HepG2 (cell line): ENCODE measurements around the gene DRAP1. TPM values are rescaled to one million over a fixed set of nuclear protein-coding genes. Genes with fewer than 3 reads are reported as not detected.

Experiments
- ATAC-seq: fragments of 200-7000 bp; cut with Tn5 transposase; 3 replicates; pipeline ENCODE4 v1.9.1; 2020; ENCODE audit warnings: mild to moderate bottlenecking, moderate library complexity
- BruUV-seq: library from RNA; stranded (reverse); fragments of 400-500 nt; replicated peaks from 2 replicates; lab custom pipeline; 2021; lab: Mats Ljungman, UMichigan
- CTCF ChIA-PET: fragments of 300-600 bp; formaldehyde crosslinking; extraction: SDS; loops from one replicate; lab custom pipeline; 2021; ENCODE audit warnings: low total read pairs, inconsistent platforms, low intra/inter-chr PET ratio; lab: Yijun Ruan, JAX
- POLR2A ChIA-PET: fragments of 350-600 bp; sonication (Branson Sonifier 250); formaldehyde crosslinking; loops from one replicate; lab custom pipeline; 2020; ENCODE audit warnings: antibody characterized with exemption, inconsistent platforms; lab: Yijun Ruan, JAX
- DNase-seq: peaks from one replicate; pipeline ENCODE4 v3.0.0-alpha.2; 2015; ENCODE audit warnings: low spot score
- FAIRE-seq: peaks from 3 replicates; lab custom pipeline; 2011; peaks lifted over from hg19 to GRCh38; lab: Jason Lieb, UNC
- H2AFZ ChIP-seq: one replicate; pipeline ENCODE4 v1.6.1; 2011; ENCODE audit warnings: low read length, inconsistent platforms
- H3K27ac ChIP-seq: fragments of 300-600 bp; 3 replicates; pipeline ENCODE4 v1.8.0; 2011; ENCODE audit warnings: mixed run types, mild to moderate bottlenecking, mixed read lengths, low read length, inconsistent platforms; ENCODE audit not compliant: insufficient read depth; ENCODE audit errors: extremely low read length
- H3K27me3 ChIP-seq, 2 experiments: fragments of 200-600 bp in 1 of 2; 2 replicates in 1 of 2; 3 replicates in 1 of 2; pipeline versions ENCODE4 v1.6.0 to v1.8.0; 2011; ENCODE audit warnings: low read length in 2 of 2, mild to moderate bottlenecking in 2 of 2, moderate library complexity in 2 of 2, inconsistent platforms in 1 of 2; ENCODE audit not compliant: insufficient read depth in 2 of 2, control insufficient read depth in 1 of 2
- H3K36me3 ChIP-seq, 2 experiments: fragments of 200-600 bp in 1 of 2; replicated peaks in 1 of 2; 2 replicates in 1 of 2; 3 replicates in 1 of 2; pipeline versions ENCODE4 v1.5.1 to v1.8.0; 2011; ENCODE audit warnings: low read length in 2 of 2, inconsistent platforms in 1 of 2; ENCODE audit not compliant: insufficient read depth in 2 of 2, control insufficient read depth in 1 of 2
- H3K4me1 ChIP-seq: 2 replicates; pipeline ENCODE4 v1.5.1; 2012; ENCODE audit warnings: low read length, inconsistent platforms; ENCODE audit not compliant: insufficient read depth
- H3K4me2 ChIP-seq: 2 replicates; pipeline ENCODE4 v1.6.0; 2011; ENCODE audit warnings: low read depth, low read length, inconsistent platforms
- H3K4me3 ChIP-seq, 3 experiments: fragments of 200-600 bp in 1 of 3; sonication (generic), shearing (Covaris generic) in 1 of 3; replicated peaks in 1 of 3; 2 replicates each; pipeline ENCODE4 v1.5.1; 2011 to 2016; ENCODE audit warnings: low read length in 3 of 3, inconsistent platforms in 2 of 3, low read depth in 2 of 3, mild to moderate bottlenecking in 2 of 3, control low read depth in 1 of 3, mixed read lengths in 1 of 3; ENCODE audit not compliant: insufficient read depth in 1 of 3
- H3K79me2 ChIP-seq: one replicate; pipeline ENCODE4 v1.6.1; 2011; ENCODE audit warnings: low read length, inconsistent platforms; ENCODE audit not compliant: insufficient read depth
- H3K9ac ChIP-seq: 2 replicates; pipeline ENCODE4 v1.6.0; 2011; ENCODE audit warnings: mild to moderate bottlenecking, low read depth, low read length, inconsistent platforms; ENCODE audit not compliant: insufficient read depth
- H3K9me3 ChIP-seq: 2 replicates; pipeline ENCODE4 v1.5.1; 2012; ENCODE audit warnings: mild to moderate bottlenecking, low read length
- H4K20me1 ChIP-seq: 2 replicates; pipeline ENCODE4 v1.6.0; 2011; ENCODE audit warnings: inconsistent platforms, mild to moderate bottlenecking, low read length, moderate library complexity; ENCODE audit not compliant: insufficient read depth
- BCL6 ChIP-seq: IDR thresholded peaks from 2 replicates; pipeline ENCODE4 v1.6.1; 2016; ENCODE audit warnings: missing genetic modification reagents, missing compliant biosample characterization
- CCAR2 ChIP-seq: fragments of 200-400 bp; formaldehyde crosslinking; optimal IDR thresholded peaks from 2 replicates; pipeline ENCODE3; 2018; ENCODE audit warnings: low read depth, mild to moderate bottlenecking, low read length, moderate library complexity
- CEBPZ ChIP-seq: IDR thresholded peaks from 2 replicates; pipeline ENCODE4 v1.6.1; 2012; ENCODE audit warnings: low read length, improper control_type of control experiment
- GZF1 ChIP-seq: sonication (generic); formaldehyde crosslinking; IDR thresholded peaks from 2 replicates; pipeline ENCODE4 v1.5.1; 2020; ENCODE audit warnings: mild to moderate bottlenecking, missing genetic modification reagents
- MLLT10 ChIP-seq: sonication (generic); formaldehyde crosslinking; IDR thresholded peaks from 2 replicates; pipeline ENCODE4 v1.4.0; 2020; ENCODE audit warnings: missing genetic modification reagents
- PHF8 ChIP-seq: sonication (generic); formaldehyde crosslinking; IDR thresholded peaks from 2 replicates; pipeline ENCODE4 v1.5.0; 2020; ENCODE audit warnings: missing genetic modification reagents
- PLRG1 ChIP-seq: fragments of 450-650 bp; conservative IDR thresholded peaks from 2 replicates; pipeline ENCODE4 v1.6.1; 2016
- TRAFD1 ChIP-seq: sonication (generic); formaldehyde crosslinking; IDR thresholded peaks from 2 replicates; pipeline ENCODE4 v1.5.1; 2020; ENCODE audit warnings: missing genetic modification reagents, mild to moderate bottlenecking, borderline replicate concordance
- ZNF136 ChIP-seq: sonication (generic); formaldehyde crosslinking; IDR thresholded peaks from 2 replicates; pipeline ENCODE4 v1.8.1; 2022; ENCODE audit warnings: low read depth, mild to moderate bottlenecking, moderate library complexity, missing genetic modification reagents
- ZNF362 ChIP-seq: sonication (generic); formaldehyde crosslinking; IDR thresholded peaks from 2 replicates; pipeline ENCODE4 v1.4.0; 2020; ENCODE audit warnings: missing genetic modification reagents, mild to moderate bottlenecking, borderline replicate concordance
- ZNF44 ChIP-seq: sonication (generic); formaldehyde crosslinking; IDR thresholded peaks from 2 replicates; pipeline ENCODE4 v1.5.1; 2020; ENCODE audit warnings: mild to moderate bottlenecking, missing genetic modification reagents
- ZNF496 ChIP-seq: sonication (generic); formaldehyde crosslinking; IDR thresholded peaks from 2 replicates; pipeline ENCODE4 v1.8.1; 2023; ENCODE audit warnings: mild to moderate bottlenecking, moderate library complexity, missing genetic modification reagents; ENCODE audit not compliant: insufficient replicate concordance
- WGBS: methylation state at CpG from one replicate; pipeline ENCODE4 v1.1.6; 2017; ENCODE audit warnings: low lambda C conversion rate; 5-methylcytosine and 5-hydroxymethylcytosine counted together
- in situ Hi-C: cut with HindIII; loops from 2 replicates; pipeline ENCODE4 v1.10.0; 2017; ENCODE audit warnings: low pct_unique_long_range_greater_than_20kb; ENCODE audit not compliant: extremely low pct_ligation_motif_present
- intact Hi-C: fragments of 100-400 bp; cut with micrococcal nuclease; formaldehyde crosslinking; loops from one replicate; pipeline ENCODE4 v1.10.0; 2022; ENCODE audit not compliant: unreplicated experiment
- polyA plus RNA-seq, 8 experiments: library from polyadenylated mRNA; depleted of rRNA in 3 of 8; stranded (reverse) in 7 of 8; unstranded in 1 of 8; fragments of >200 nt; fragmentation: Illumina TruSeq in 4 of 8; extraction: Trizol in 4 of 8; gene quantifications; 2 replicates each; pipeline versions ENCODE4 v1.2.1 to v1.2.3, GENCODE V29; 2011 to 2016; ENCODE audit warnings: low read depth in 4 of 8, missing spikeins in 1 of 8, mixed read lengths in 1 of 8; ENCODE audit not compliant: insufficient read depth in 1 of 8
- total RNA-seq, 5 experiments: library from RNA; depleted of rRNA; stranded (reverse); fragments of >200 nt; fragmentation: Illumina TruSeq; extraction: Trizol; gene quantifications; 2 replicates each; pipeline ENCODE4 v1.2.3, GENCODE V29; 2016; ENCODE audit warnings: low read depth in 1 of 5

Gene DRAP1
- total and polyA plus RNA-seq, 2 of the 13 experiments (the other 11 are each of a cell fraction or from before 2014, with no cell fraction given) = 46.8 to 52.3 TPM

- intact Hi-C loops (no loop called here), in situ Hi-C loops (no loop called here)
- no peak for FAIRE-seq
- BruUV-seq = no TSS peak
- no peaks in the 10 kb centered on the region for H4K20me1 ChIP-seq
- H3K36me3 ChIP-seq = no peaks in the 10 kb centered on the region; a peak in 1 of 5 replicates
- no peak overlapping the region for H3K4me2 ChIP-seq
- no peak for DNase-seq
- 100% methylated on average over 5 of the region's 10 CpGs for WGBS
- ChIA-PET CTCF (no interaction called here), POLR2A (no interaction called here)
- H3K9ac ChIP-seq = no peak overlapping the region
- TF ChIP-seq TRAFD1 = no peak
- no peak for TF ChIP-seq ZNF136
- no peak for TF ChIP-seq ZNF496
- no peak for TF ChIP-seq BCL6
- TF ChIP-seq MLLT10 = no peak
- TF ChIP-seq, all 625 proteins: peak for 0
- no peaks in the 10 kb centered on the region for H3K27me3 ChIP-seq
- H3K79me2 ChIP-seq = peaks cover 11% of the 10 kb centered on the region
- H3K27ac ChIP-seq = no peak overlapping the region
- peaks cover 25% of the 10 kb centered on the region for H3K4me1 ChIP-seq
- H2AFZ ChIP-seq = no peak overlapping the region
- no peak overlapping the region for H3K4me3 ChIP-seq
- no peak for ATAC-seq
- no peaks in the 10 kb centered on the region for H3K9me3 ChIP-seq
Measured at GRCh38 chr11:65921876-65922275, 2.6 kb downstream of the DRAP1 start.

DNA sequence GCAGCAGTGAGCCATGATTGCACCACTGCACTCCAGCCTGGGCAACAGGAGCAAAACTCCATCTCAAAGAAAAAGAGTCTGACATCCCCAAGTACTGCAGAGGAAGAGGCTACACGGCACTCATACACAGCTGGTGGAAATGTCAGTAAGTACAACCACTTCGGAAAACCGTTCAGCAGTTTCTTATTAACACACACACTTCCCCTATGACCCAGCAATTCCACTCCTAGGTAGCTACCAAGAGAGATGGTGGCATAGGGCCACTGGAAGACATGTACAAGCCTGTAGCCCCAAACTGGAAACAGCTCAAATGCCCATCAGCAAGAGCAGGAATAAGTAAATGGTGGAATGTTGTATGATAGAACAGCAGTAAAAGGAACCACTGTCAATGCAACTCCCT lies 3.3 kb downstream of the DRAP1 start:
- Histone ChIP-seq H3K4me1 (peaks cover 22% of the 10 kb centered on the region), H3K4me3 (no peak overlapping the region), H4K20me1 (no peaks in the 10 kb centered on the region), H3K9ac (no peak overlapping the region), H3K9me3 (no peaks in the 10 kb centered on the region), H3K4me2 (no peak overlapping the region), H2AFZ (no peak overlapping the region), H3K36me3 (no peaks in the 10 kb centered on the region; a peak in 1 of 5 replicates), H3K27me3 (no peaks in the 10 kb centered on the region), H3K79me2 (peaks cover 11% of the 10 kb centered on the region), H3K27ac (no peak overlapping the region)
- FAIRE-seq (no peak), ATAC-seq (no peak), DNase-seq (no peak)
- WGBS = 91% methylated on average over 3 of the region's 3 CpGs
- no TSS peak for BruUV-seq
- ChIA-PET POLR2A (no interaction called here), CTCF (no interaction called here)
- intact Hi-C loops = no loop called here
- in situ Hi-C loops = no loop called here
- TF ChIP-seq PHF8 = no peak
- no peak for TF ChIP-seq CEBPZ
- no peak for TF ChIP-seq ZNF44 (CRISPR knock-in tag)
- TF ChIP-seq ZNF362 (CRISPR knock-in tag) = no peak
- no peak for TF ChIP-seq CCAR2
- TF ChIP-seq GZF1 (CRISPR knock-in tag) = no peak
- no peak for TF ChIP-seq PLRG1
